Peyer's patch (tissue), 4 donors: ENCODE measurements around the gene MTCH2.

Experiments
- CTCF ChIP-seq, 6 experiments: fragments of 450-650 bp in 4 of 6; fragments of 200-600 bp in 2 of 6; sonication (generic) in 1 of 6; IDR thresholded peaks; one replicate each; pipeline ENCODE4 v1.5.1; 2017 to 2019; ENCODE audit warnings: antibody characterized with exemption in 6 of 6, mild to moderate bottlenecking in 3 of 6, moderate library complexity in 1 of 6
- POLR2A ChIP-seq, 2 donors: fragments of 450-650 bp; IDR thresholded peaks; one replicate each; pipeline ENCODE4 v1.5.1; 2017; ENCODE audit warnings: antibody characterized with exemption in 2 of 2, mild to moderate bottlenecking in 2 of 2, moderate library complexity in 2 of 2

GRCh38 chr11:47611348-47611794, 31.0 kb downstream of the MTCH2 start:
- TF ChIP-seq CTCF (IDR thresholded peaks at IDR 0.05): no peak
- TF ChIP-seq POLR2A (IDR thresholded peaks at IDR 0.05): no peak
